Loucy (cell line): Measurements from ENCODE around the gene SECISBP2.
A peak's percentile ranks its signal among the peaks of the same experiment; 100 is the strongest.

Source experiments
- H2AFZ ChIP-seq: fragments of 200-600 bp; sonication (generic); 2 replicates; pipeline ENCODE4 v1.6.0; 2016; ENCODE audit warnings: antibody characterized with exemption, mild to moderate bottlenecking, low read length, moderate library complexity
- H3F3A ChIP-seq: fragments of 200-600 bp; 2 replicates; pipeline ENCODE4 v1.6.0; 2016; ENCODE audit warnings: antibody characterized with exemption, low read depth, mild to moderate bottlenecking
- H3K27me3 ChIP-seq: fragments of 200-600 bp; sonication (generic); 2 replicates; pipeline ENCODE4 v1.6.1; 2014; ENCODE audit warnings: low read length, mild to moderate bottlenecking; ENCODE audit not compliant: insufficient read depth, poor library complexity, severe bottlenecking
- H3K36me3 ChIP-seq: fragments of 200-600 bp; sonication (generic); 2 replicates; pipeline ENCODE4 v1.6.1; 2016; ENCODE audit warnings: low read length; ENCODE audit not compliant: insufficient read depth
- H3K4me1 ChIP-seq: fragments of 200-600 bp; sonication (generic); 2 replicates; pipeline ENCODE4 v1.5.1; 2014; ENCODE audit warnings: low read length, mild to moderate bottlenecking; ENCODE audit not compliant: insufficient read depth, poor library complexity, severe bottlenecking
- H3K4me2 ChIP-seq: fragments of 200-600 bp; sonication (generic); 2 replicates; pipeline ENCODE4 v1.6.0; 2014; ENCODE audit warnings: antibody characterized with exemption, low read length, low read depth, mild to moderate bottlenecking; ENCODE audit not compliant: poor library complexity, severe bottlenecking
- H3K4me3 ChIP-seq: fragments of 200-600 bp; sonication (generic); 2 replicates; pipeline ENCODE4 v1.5.1; 2014; ENCODE audit warnings: low read length, mild to moderate bottlenecking, mixed read lengths; ENCODE audit not compliant: poor library complexity, severe bottlenecking
- H3K79me2 ChIP-seq: fragments of 200-600 bp; sonication (generic); 2 replicates; pipeline ENCODE4 v1.6.1; 2014; ENCODE audit warnings: low read length; ENCODE audit not compliant: insufficient read depth
- H3K9ac ChIP-seq: fragments of 200-600 bp; sonication (generic); 2 replicates; pipeline ENCODE4 v1.6.0; 2014; ENCODE audit warnings: mild to moderate bottlenecking, low read depth, low read length, moderate library complexity; ENCODE audit not compliant: poor library complexity, severe bottlenecking
- H3K9me2 ChIP-seq: fragments of 200-600 bp; sonication (generic); replicated peaks from 2 replicates; pipeline ENCODE4 v1.6.1; 2016; ENCODE audit warnings: low read depth, low read length, mixed read lengths
- H3K9me3 ChIP-seq: fragments of 200-600 bp; sonication (generic); 2 replicates; pipeline ENCODE4 v1.6.1; 2014; ENCODE audit warnings: mild to moderate bottlenecking, antibody characterized with exemption, low read length, low read depth; ENCODE audit not compliant: insufficient read depth
- H4K20me1 ChIP-seq: fragments of 200-600 bp; sonication (generic); 2 replicates; pipeline ENCODE4 v1.6.0; 2014; ENCODE audit warnings: antibody characterized with exemption, low read length, mild to moderate bottlenecking; ENCODE audit not compliant: insufficient read depth, poor library complexity, severe bottlenecking
- CTCF ChIP-seq: fragments of 200-600 bp; sonication (generic); conservative IDR thresholded peaks from 2 replicates; pipeline ENCODE4 v1.5.1; 2014; ENCODE audit warnings: mild to moderate bottlenecking, antibody characterized with exemption, low read length
- EZH2phosphoT487 ChIP-seq: fragments of 200-600 bp; IDR thresholded peaks from 2 replicates; pipeline ENCODE4 v1.6.1; 2018; ENCODE audit warnings: antibody characterized with exemption, mild to moderate bottlenecking, moderate library complexity, borderline replicate concordance

SECISBP2 gene

DNA sequence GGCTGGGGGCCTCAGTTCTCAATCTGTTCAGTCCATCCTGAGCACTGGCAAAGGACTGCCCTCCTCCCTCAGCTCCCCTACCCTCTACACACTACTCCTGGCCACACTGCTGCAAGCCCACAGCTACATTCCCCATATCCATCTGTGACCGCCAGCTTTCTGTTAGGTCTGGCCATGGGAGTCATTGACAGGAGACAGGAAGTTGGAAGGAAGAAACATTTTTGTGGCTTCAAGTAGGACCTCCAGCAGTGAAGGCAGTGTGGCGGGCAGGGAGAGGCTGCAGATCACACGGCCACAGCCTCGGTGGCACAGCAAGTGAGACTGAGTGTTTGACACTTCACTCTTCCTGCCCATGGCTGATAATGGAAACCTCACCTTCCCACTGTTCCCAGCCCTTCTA is 55.9 kb downstream of the SECISBP2 start:
- Histone ChIP-seq H3K9ac (peak overlapping the region; percentile 70), H3K36me3 (peaks cover 29% of the 10 kb centered on the region; the same call in 1 of the 2 replicates), H3K9me2 (no peaks in the 10 kb centered on the region), H3K27me3 (no peaks in the 10 kb centered on the region), H3K79me2 (no peaks in the 10 kb centered on the region), H2AFZ (no peak overlapping the region), H3K9me3 (no peaks in the 10 kb centered on the region), H3K4me2 (peak overlapping the region; percentile 76), H4K20me1 (peaks cover 10% of the 10 kb centered on the region), H3K4me1 (peaks cover 36% of the 10 kb centered on the region), H3F3A (peaks cover 16% of the 10 kb centered on the region), H3K4me3 (no peak overlapping the region)
- TF ChIP-seq CTCF (no peak), EZH2phosphoT487 (no peak)

DNA sequence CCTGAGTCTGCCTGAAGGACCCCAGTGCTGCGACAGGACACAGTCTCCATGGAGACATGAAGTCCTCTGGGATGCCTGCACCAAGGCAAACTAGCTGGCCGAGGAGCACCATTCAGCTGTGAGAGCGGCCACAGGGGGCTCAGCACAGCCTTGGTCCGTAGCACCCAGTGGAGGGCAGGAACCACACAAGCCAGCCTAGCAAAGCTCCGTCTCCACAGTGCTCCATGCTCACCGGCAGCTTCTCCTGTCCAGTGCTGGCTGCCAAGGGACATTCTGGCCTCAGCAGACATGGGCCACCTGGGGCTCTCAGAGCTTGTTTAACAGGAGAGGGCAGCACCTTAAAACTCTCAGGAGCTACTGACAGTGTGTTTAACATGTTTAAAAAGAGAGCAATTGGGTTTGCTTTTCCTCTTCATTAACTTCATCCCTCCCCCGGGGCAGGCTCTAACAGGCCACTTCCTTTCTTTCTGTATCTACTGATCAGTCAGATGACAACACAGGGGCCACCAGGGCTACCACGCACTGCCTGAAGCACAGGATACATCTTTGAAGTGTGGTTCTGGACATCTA is 57.0 kb downstream of the SECISBP2 start:
- Histone ChIP-seq H3F3A (peaks cover 16% of the 10 kb centered on the region), H3K4me1 (peaks cover 36% of the 10 kb centered on the region), H3K9me2 (no peaks in the 10 kb centered on the region), H3K27me3 (no peaks in the 10 kb centered on the region), H3K4me3 (peak overlapping the region; percentile 49), H3K4me2 (peak overlapping the region; percentile 76), H4K20me1 (peaks cover 10% of the 10 kb centered on the region), H3K9me3 (no peaks in the 10 kb centered on the region), H3K36me3 (peaks cover 38% of the 10 kb centered on the region; the same call in 1 of the 2 replicates), H2AFZ (no peak overlapping the region), H3K9ac (peak overlapping the region; percentile 70), H3K79me2 (no peaks in the 10 kb centered on the region)
- no peak for TF ChIP-seq EZH2phosphoT487
- TF ChIP-seq CTCF = peak; percentile 48

GRCh38 chr9:89376286-89376685 is 58.0 kb downstream of the SECISBP2 start:
- H3K4me2 ChIP-seq = peak overlapping the region; percentile 76

More at GRCh38 chr9:89376286-89376685, 58.0 kb downstream of the SECISBP2 start:
- H3K36me3 ChIP-seq = peaks cover 48% of the 10 kb centered on the region; the same call in 1 of the 2 replicates
- peaks cover 16% of the 10 kb centered on the region for H3F3A ChIP-seq
- peak overlapping the region; percentile 70 for H3K9ac ChIP-seq
- peaks cover 36% of the 10 kb centered on the region for H3K4me1 ChIP-seq
- no peaks in the 10 kb centered on the region for H3K9me3 ChIP-seq
- no peak overlapping the region for H2AFZ ChIP-seq
- no peaks in the 10 kb centered on the region for H3K27me3 ChIP-seq
- H3K4me3 ChIP-seq = peak overlapping the region; percentile 49
- H4K20me1 ChIP-seq = peaks cover 10% of the 10 kb centered on the region
- H3K79me2 ChIP-seq = no peaks in the 10 kb centered on the region
- TF ChIP-seq CTCF (no peak), EZH2phosphoT487 (no peak)
- no peaks in the 10 kb centered on the region for H3K9me2 ChIP-seq
